ENCODE measurements around the gene KHK.

The KHK gene

DNA sequence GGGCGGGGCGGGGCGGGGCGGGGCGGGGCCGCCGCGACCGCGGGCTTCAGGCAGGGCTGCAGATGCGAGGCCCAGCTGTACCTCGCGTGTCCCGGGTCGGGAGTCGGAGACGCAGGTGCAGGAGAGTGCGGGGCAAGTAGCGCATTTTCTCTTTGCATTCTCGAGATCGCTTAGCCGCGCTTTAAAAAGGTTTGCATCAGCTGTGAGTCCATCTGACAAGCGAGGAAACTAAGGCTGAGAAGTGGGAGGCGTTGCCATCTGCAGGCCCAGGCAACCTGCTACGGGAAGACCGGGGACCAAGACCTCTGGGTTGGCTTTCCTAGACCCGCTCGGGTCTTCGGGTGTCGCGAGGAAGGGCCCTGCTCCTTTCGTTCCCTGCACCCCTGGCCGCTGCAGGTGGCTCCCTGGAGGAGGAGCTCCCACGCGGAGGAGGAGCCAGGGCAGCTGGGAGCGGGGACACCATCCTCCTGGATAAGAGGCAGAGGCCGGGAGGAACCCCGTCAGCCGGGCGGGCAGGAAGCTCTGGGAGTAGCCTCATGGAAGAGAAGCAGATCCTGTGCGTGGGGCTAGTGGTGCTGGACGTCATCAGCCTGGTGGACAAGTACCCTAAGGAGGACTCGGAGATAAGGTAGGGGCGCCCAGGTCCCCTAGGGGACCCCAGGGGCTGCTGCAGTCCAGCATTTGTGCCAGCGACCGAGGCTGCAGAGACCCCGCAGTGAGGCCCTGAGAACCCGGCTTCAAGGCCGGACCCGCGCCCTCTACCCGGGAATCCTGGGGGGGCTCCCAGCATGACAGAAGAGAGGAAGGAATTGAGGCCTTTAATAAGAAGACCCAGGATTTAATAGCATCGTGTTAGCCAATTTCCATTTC, at the start of gene KHK:
TSS of gene KHK (plus strand) at position 49 of the 870 bp plus-strand sequence. CDS start at position 537, 488 bp downstream.
- Histone ChIP-seq H3K27me3 (ENCODE audit: insufficient read depth, low read length) (0 out of 2 replicates have a peak, but pooled peaks cover 11% of the 10 kb centered on the region), H4K20me1 (ENCODE audit: insufficient read depth, low read length) (no peaks in the 10 kb centered on the region), H3F3A (ENCODE audit: insufficient read depth, low read length) (no peaks in the 10 kb centered on the region), H3K9ac (ENCODE audit: low read length) (peak within 1 kb of the TSS; percentile 73), H3K9me3 (ENCODE audit: low read length) (no peaks in the 10 kb centered on the region), H3K9me2 (ENCODE audit: low read depth, low read length) (no peaks in the 10 kb centered on the region), H3K4me1 (ENCODE audit: insufficient read depth, low read length, severe bottlenecking) (peaks cover 17% of the 10 kb centered on the region), H3K4me2 (ENCODE audit: low read length) (peak within 1 kb of the TSS; percentile 95), H3K36me3 (ENCODE audit: insufficient read depth, low read length) (no peaks in the 10 kb centered on the region), H3K27ac (ENCODE audit: low read depth, low read length, poor library complexity, severe bottlenecking) (no peak within 1 kb of the TSS), H3K4me3 (ENCODE audit: low read depth, low read length, poor library complexity, severe bottlenecking) (peak within 1 kb of the TSS; percentile 67), H3K79me2 (ENCODE audit: insufficient read depth, low read length) (no peaks in the 10 kb centered on the region), H2AFZ (ENCODE audit: low read length) (no peak within 1 kb of the TSS)
- no peak for TF ChIP-seq CTCF (IDR thresholded peaks at IDR 0.05; ENCODE audit: low read length)
- no peak for TF ChIP-seq EZH2 (IDR thresholded peaks at IDR 0.05; ENCODE audit: borderline replicate concordance, low read length)

DNA sequence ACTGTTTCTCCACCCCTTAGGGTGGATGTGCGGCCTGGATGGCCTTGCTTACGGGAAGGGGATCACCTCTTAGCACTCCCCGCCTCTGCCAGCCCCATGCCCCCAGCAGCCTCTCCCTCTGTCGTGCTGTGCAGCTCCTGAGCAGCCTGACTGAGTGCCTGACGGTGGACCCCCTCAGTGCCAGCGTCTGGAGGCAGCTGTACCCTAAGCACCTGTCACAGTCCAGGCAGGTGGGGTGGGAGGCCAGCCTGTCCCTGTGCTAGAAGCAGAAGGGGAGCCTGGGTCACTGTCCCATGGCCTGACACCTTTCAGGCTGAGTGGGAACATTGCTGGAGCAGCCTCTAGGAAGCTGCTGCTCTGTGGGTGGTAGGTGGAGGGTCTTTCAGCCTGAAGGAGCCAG, 48.6 kb upstream of the KHK start:
- no peak overlapping the region for H2AFZ ChIP-seq (ENCODE audit: low read length)
- TF ChIP-seq CTCF (IDR thresholded peaks at IDR 0.05; ENCODE audit: low read length) (no peak), EZH2 (IDR thresholded peaks at IDR 0.05; ENCODE audit: borderline replicate concordance, low read length) (no peak)

DNA sequence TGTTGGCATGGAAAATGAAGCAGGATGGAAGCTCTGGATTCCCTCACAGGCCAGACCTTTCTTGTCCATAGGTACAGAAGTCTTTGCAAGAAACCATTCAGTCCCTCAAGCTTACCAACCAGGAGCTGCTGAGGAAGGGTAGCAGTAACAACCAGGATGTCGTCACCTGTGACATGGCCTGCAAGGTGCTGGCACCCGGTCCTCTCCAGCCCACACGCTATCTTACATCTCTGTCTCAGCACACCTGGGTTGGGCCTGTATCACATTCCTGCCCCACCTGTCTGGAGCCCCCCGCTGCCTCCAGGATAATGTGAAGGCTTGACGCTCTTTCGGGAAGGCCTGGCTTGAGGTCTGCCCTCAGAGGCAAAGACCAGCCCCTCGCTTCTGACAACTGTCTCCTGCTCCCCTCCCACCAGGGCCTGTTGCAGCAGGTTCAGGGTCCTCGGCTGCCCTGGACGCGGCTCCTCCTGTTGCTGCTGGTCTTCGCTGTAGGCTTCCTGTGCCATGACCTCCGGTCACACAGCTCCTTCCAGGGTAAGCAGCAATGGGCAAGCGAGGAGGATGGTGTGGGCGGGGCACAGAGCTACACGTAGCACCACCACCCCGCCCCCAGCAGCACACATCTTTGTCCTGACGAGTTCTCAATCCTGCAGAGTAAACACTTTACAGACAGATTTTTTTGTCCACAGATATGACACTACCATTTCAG, 47.8 kb upstream of the KHK start:
- Histone ChIP-seq H3K27ac (ENCODE audit: low read depth, low read length, poor library complexity, severe bottlenecking) (no peak overlapping the region), H2AFZ (ENCODE audit: low read length) (no peak overlapping the region), H3K27me3 (ENCODE audit: insufficient read depth, low read length) (no peaks in the 10 kb centered on the region), H3K9me3 (ENCODE audit: low read length) (no peaks in the 10 kb centered on the region), H3K9me2 (ENCODE audit: low read depth, low read length) (no peaks in the 10 kb centered on the region), H3K4me1 (ENCODE audit: insufficient read depth, low read length, severe bottlenecking) (peaks cover 18% of the 10 kb centered on the region), H3K36me3 (ENCODE audit: insufficient read depth, low read length) (peaks cover 81% of the 10 kb centered on the region), H3K9ac (ENCODE audit: low read length) (no peak overlapping the region), H3K4me3 (ENCODE audit: low read depth, low read length, poor library complexity, severe bottlenecking) (no peak overlapping the region), H3F3A (ENCODE audit: insufficient read depth, low read length) (no peaks in the 10 kb centered on the region), H3K79me2 (ENCODE audit: insufficient read depth, low read length) (no peaks in the 10 kb centered on the region), H4K20me1 (ENCODE audit: insufficient read depth, low read length) (no peaks in the 10 kb centered on the region), H3K4me2 (ENCODE audit: low read length) (no peak overlapping the region)
- TF ChIP-seq CTCF (IDR thresholded peaks at IDR 0.05; ENCODE audit: low read length) (no peak), EZH2 (IDR thresholded peaks at IDR 0.05; ENCODE audit: borderline replicate concordance, low read length) (no peak)

More for the DNA sequence above, 48.6 kb upstream of the KHK start:
- Histone ChIP-seq H3K4me1 (ENCODE audit: insufficient read depth, low read length, severe bottlenecking) (peaks cover 23% of the 10 kb centered on the region), H3K27ac (ENCODE audit: low read depth, low read length, poor library complexity, severe bottlenecking) (no peak overlapping the region), H3K9me2 (ENCODE audit: low read depth, low read length) (no peaks in the 10 kb centered on the region), H3K4me2 (ENCODE audit: low read length) (no peak overlapping the region), H3K79me2 (ENCODE audit: insufficient read depth, low read length) (0 out of 2 replicates have a peak, but pooled peaks cover 5% of the 10 kb centered on the region), H3K27me3 (ENCODE audit: insufficient read depth, low read length) (no peaks in the 10 kb centered on the region), H3F3A (ENCODE audit: insufficient read depth, low read length) (no peaks in the 10 kb centered on the region), H3K9me3 (ENCODE audit: low read length) (no peaks in the 10 kb centered on the region), H3K9ac (ENCODE audit: low read length) (no peak overlapping the region), H4K20me1 (ENCODE audit: insufficient read depth, low read length) (no peaks in the 10 kb centered on the region), H3K36me3 (ENCODE audit: insufficient read depth, low read length) (peaks cover 77% of the 10 kb centered on the region), H3K4me3 (ENCODE audit: low read depth, low read length, poor library complexity, severe bottlenecking) (no peak overlapping the region)

All from OCI-LY1 (cell line).